Parathyroid adenoma (tissue), 2 donors: ENCODE results near the gene TXNL4B.

Source experiments
- H2AFZ ChIP-seq: fragments of 300-600 bp; sonication (generic); one replicate; pipeline ENCODE4 v1.7.0; 2017; ENCODE audit warnings: antibody characterized with exemption, mild to moderate bottlenecking
- H3K27ac ChIP-seq: fragments of 300-600 bp; sonication (generic); one replicate; pipeline ENCODE4 v1.7.0; 2017
- H3K27me3 ChIP-seq: fragments of 300-600 bp; sonication (generic); one replicate; pipeline ENCODE4 v1.7.0; 2017; ENCODE audit warnings: low read length; ENCODE audit not compliant: control insufficient read depth, insufficient read depth
- H3K36me3 ChIP-seq: fragments of 300-600 bp; sonication (generic); one replicate; pipeline ENCODE4 v1.7.0; 2017; ENCODE audit warnings: low read length; ENCODE audit not compliant: control insufficient read depth, insufficient read depth
- H3K4me1 ChIP-seq: fragments of 300-600 bp; sonication (generic); one replicate; pipeline ENCODE4 v1.7.0; 2017; ENCODE audit warnings: control low read depth
- H3K4me2 ChIP-seq: fragments of 300-600 bp; sonication (generic); one replicate; pipeline ENCODE4 v1.7.0; 2017; ENCODE audit warnings: low read length
- H3K4me3 ChIP-seq: fragments of 300-600 bp; sonication (generic); one replicate; pipeline ENCODE4 v1.7.0; 2017; ENCODE audit warnings: low read depth, low read length
- H3K79me2 ChIP-seq: fragments of 300-600 bp; sonication (generic); one replicate; pipeline ENCODE4 v1.7.0; 2017; ENCODE audit warnings: control low read depth
- H3K9ac ChIP-seq: fragments of 300-600 bp; sonication (generic); one replicate; pipeline ENCODE4 v1.7.0; 2017; ENCODE audit warnings: mild to moderate bottlenecking
- H3K9me3 ChIP-seq: fragments of 300-600 bp; sonication (generic); one replicate; pipeline ENCODE4 v1.7.0; 2017; ENCODE audit warnings: low read length; ENCODE audit not compliant: control insufficient read depth
- CTCF ChIP-seq: fragments of 300-600 bp; sonication (generic); IDR thresholded peaks from one replicate; pipeline ENCODE4 v1.7.0; 2017; ENCODE audit warnings: antibody characterized with exemption, mild to moderate bottlenecking
- donor health status: primary hyperparathyroidism.

The TXNL4B gene

GRCh38 chr16:72093448-72094265 is at the start of gene TXNL4B, which contains the start of gene DHX38:
Gene TXNL4B (minus strand): TSS chr16:72093620. CDS start chr16:72090749, 2,871 bp downstream.
Gene DHX38 (plus strand): TSS chr16:72093847. CDS start chr16:72096158, 2,311 bp downstream.
- no peaks in the 10 kb centered on the region for H3K9me3 ChIP-seq
- H2AFZ ChIP-seq, result peak within 1 kb of the TSS; percentile 80
- peak within 1 kb of the TSS; percentile 88 for H3K4me3 ChIP-seq
- peak; percentile 3 for TF ChIP-seq CTCF
- H3K9ac ChIP-seq, result peak within 1 kb of the TSS; percentile 2
- peak within 1 kb of the TSS; percentile 77 for H3K4me2 ChIP-seq
- peaks cover 13% of the 10 kb centered on the region for H3K79me2 ChIP-seq
- H3K27ac ChIP-seq, result peak within 1 kb of the TSS; percentile 79
- H3K4me1 ChIP-seq, result no peaks in the 10 kb centered on the region
- H3K27me3 ChIP-seq, result no peaks in the 10 kb centered on the region
- no peaks in the 10 kb centered on the region for H3K36me3 ChIP-seq

- Histone ChIP-seq H3K9me3 (no peaks in the 10 kb centered on the region), H3K4me2 (no peak overlapping the region), H3K36me3 (no peaks in the 10 kb centered on the region), H3K27ac (no peak overlapping the region), H3K4me3 (no peak overlapping the region), H3K4me1 (no peaks in the 10 kb centered on the region), H2AFZ (no peak overlapping the region), H3K9ac (no peak overlapping the region), H3K27me3 (no peaks in the 10 kb centered on the region), H3K79me2 (no peaks in the 10 kb centered on the region)
- TF ChIP-seq CTCF, result no peak
These were observed 49.1 kb upstream of the TXNL4B start for GRCh38 chr16:72142476-72142875.

- Histone ChIP-seq H3K4me3 (no peak overlapping the region), H3K27ac (no peak overlapping the region), H2AFZ (no peak overlapping the region), H3K4me1 (no peaks in the 10 kb centered on the region), H3K36me3 (no peaks in the 10 kb centered on the region), H3K79me2 (no peaks in the 10 kb centered on the region), H3K9me3 (no peaks in the 10 kb centered on the region), H3K27me3 (no peaks in the 10 kb centered on the region), H3K4me2 (no peak overlapping the region), H3K9ac (no peak overlapping the region)
- TF ChIP-seq CTCF, result no peak
These were observed 46.5 kb upstream of the TXNL4B start for GRCh38 chr16:72139908-72140307.

GRCh38 chr16:72138064-72138572 is 44.7 kb upstream of the TXNL4B start:
- Histone ChIP-seq H3K9me3 (no peaks in the 10 kb centered on the region), H3K9ac (no peak overlapping the region)
- TF ChIP-seq CTCF, result no peak

More at GRCh38 chr16:72138064-72138572, 44.7 kb upstream of the TXNL4B start:
- Histone ChIP-seq H3K4me1 (no peaks in the 10 kb centered on the region), H3K36me3 (no peaks in the 10 kb centered on the region), H2AFZ (no peak overlapping the region), H3K27me3 (no peaks in the 10 kb centered on the region), H3K79me2 (no peaks in the 10 kb centered on the region), H3K4me3 (no peak overlapping the region), H3K27ac (no peak overlapping the region), H3K4me2 (no peak overlapping the region)
